GM12878 (cell line): ENCODE measurements around the gene CINP. TPM values are rescaled to one million over a fixed set of nuclear protein-coding genes. Genes with fewer than 3 reads are reported as not detected.
A peak's percentile ranks its signal among the peaks of the same experiment; 100 is the strongest.

Experiments used
- ASH2L ChIP-seq: fragments of 300-600, 200-600 bp; sonication (generic); IDR thresholded peaks from 2 replicates; pipeline ENCODE4 v1.6.1; 2017; ENCODE audit warnings: low read depth, mild to moderate bottlenecking, borderline replicate concordance
- CHD4 ChIP-seq: fragments of 200-600 bp; sonication (generic); IDR thresholded peaks from 2 replicates; pipeline ENCODE4 v1.6.1; 2016; ENCODE audit warnings: mild to moderate bottlenecking
- CTCF ChIP-seq, 3 experiments: IDR thresholded peaks in 2 of 3; conservative IDR thresholded peaks in 1 of 3; 2 replicates each; pipeline ENCODE4 v1.5.1; 2011; ENCODE audit warnings: low read depth in 3 of 3, low read length in 3 of 3, mild to moderate bottlenecking in 3 of 3, control low read depth in 2 of 3, moderate library complexity in 2 of 3, inconsistent platforms in 1 of 3, mixed read lengths in 1 of 3; ENCODE audit not compliant: control insufficient read depth in 2 of 3, insufficient read depth in 1 of 3; ENCODE audit errors: extremely low read depth in 1 of 3
- GATAD2B ChIP-seq: fragments of 450-650 bp; conservative IDR thresholded peaks from 2 replicates; pipeline ENCODE4 v1.6.1; 2017; ENCODE audit warnings: low read depth, mild to moderate bottlenecking, moderate library complexity
- JUNB ChIP-seq: IDR thresholded peaks from 2 replicates; pipeline ENCODE4 v1.6.1; 2016; ENCODE audit warnings: antibody characterized with exemption, mild to moderate bottlenecking
- KLF5 ChIP-seq: fragments of 450-650 bp; IDR thresholded peaks from 2 replicates; pipeline ENCODE4 v1.6.1; 2014; ENCODE audit warnings: mild to moderate bottlenecking; ENCODE audit not compliant: partially characterized antibody
- MTA2 ChIP-seq: fragments of 450-650 bp; IDR thresholded peaks from 2 replicates; pipeline ENCODE4 v1.6.1; 2016; ENCODE audit warnings: low read depth, mild to moderate bottlenecking, moderate library complexity
- NR2F1 ChIP-seq: fragments of 450-650 bp; conservative IDR thresholded peaks from 2 replicates; pipeline ENCODE4 v1.6.1; 2017; ENCODE audit warnings: mild to moderate bottlenecking
- RBBP5 ChIP-seq: fragments of 200-600 bp; sonication (generic); conservative IDR thresholded peaks from 2 replicates; pipeline ENCODE4 v1.6.1; 2016
- RCOR1 ChIP-seq: conservative IDR thresholded peaks from 2 replicates; pipeline ENCODE4 v1.6.1; 2012; ENCODE audit warnings: low read depth, low read length, improper control_type of control experiment
- REST ChIP-seq: IDR thresholded peaks from 2 replicates; pipeline ENCODE4 v1.6.1; 2012; ENCODE audit warnings: mild to moderate bottlenecking, low read depth, low read length
- SIN3A ChIP-seq: IDR thresholded peaks from 2 replicates; pipeline ENCODE4 v1.6.1; 2012; ENCODE audit warnings: low read depth, low read length, improper control_type of control experiment
- SMAD5 ChIP-seq: IDR thresholded peaks from 2 replicates; pipeline ENCODE4 v1.6.1; 2016; ENCODE audit warnings: antibody characterized with exemption, low read depth
- STAT3 ChIP-seq: IDR thresholded peaks from 2 replicates; pipeline ENCODE4 v1.6.1; 2011; ENCODE audit warnings: low read depth, low read length, improper control_type of control experiment
- ZNF207 ChIP-seq: fragments of 450-650 bp; IDR thresholded peaks from 2 replicates; pipeline ENCODE4 v1.6.1; 2014; ENCODE audit warnings: antibody characterized with exemption, mild to moderate bottlenecking, borderline replicate concordance
- ZNF384 ChIP-seq: IDR thresholded peaks from 2 replicates; pipeline ENCODE4 v1.6.1; 2012; ENCODE audit warnings: low read depth, mild to moderate bottlenecking, low read length, improper control_type of control experiment, borderline replicate concordance
- ZNF592 ChIP-seq: fragments of 450-650 bp; IDR thresholded peaks from 2 replicates; pipeline ENCODE4 v1.6.1; 2017; ENCODE audit warnings: mild to moderate bottlenecking, moderate library complexity
- polyA plus RNA-seq, 11 experiments: library from polyadenylated mRNA; depleted of rRNA in 4 of 11; unstranded in 6 of 11; stranded (reverse) in 5 of 11; fragments of >200 nt; fragmentation: Nextera tagmentation in 4 of 11; fragmentation: Illumina TruSeq in 1 of 11; extraction: Ambion mirVana in 4 of 11; extraction: Trizol in 1 of 11; gene quantifications; 1 replicate in 1 of 11; 2 replicates in 10 of 11; pipeline versions ENCODE4 v1.2.1 to v1.2.3, GENCODE V29; 2011 to 2016; ENCODE audit warnings: inconsistent platforms in 2 of 11, missing spikeins in 2 of 11, low read depth in 1 of 11
- total RNA-seq, 4 experiments: library from RNA; depleted of rRNA in 3 of 4; stranded (reverse); fragments of >200 nt in 3 of 4; fragmentation: Illumina TruSeq in 1 of 4; extraction: Trizol in 1 of 4; gene quantifications; 2 replicates each; pipeline versions ENCODE4 v1.2.1 to v1.2.3, GENCODE V29; 2013 to 2021

The CINP gene
- total and polyA plus RNA-seq, 10 of the 15 experiments (the other 5 are each of a cell fraction or from before 2014, with no cell fraction given), result 45.4 to 73.3 (median 52.9) TPM

- TF ChIP-seq CTCF (IDR thresholded peaks at IDR 0.05 in 2 of 3, conservative IDR thresholded peaks at IDR 0.05 in 1 of 3; ENCODE audit: control insufficient read depth in 2 of 3, extremely low read depth in 1 of 3, insufficient read depth in 1 of 3, low read depth in 3 of 3, low read length in 3 of 3), result no peak
- peak; percentile 71 for TF ChIP-seq SIN3A
- no peak for TF ChIP-seq STAT3
- TF ChIP-seq SMAD5, result no peak
- TF ChIP-seq REST, result no peak
- peak; percentile 89 for TF ChIP-seq ZNF207
- peak; percentile 82; the same call in 1 of the 2 replicates for TF ChIP-seq ASH2L
- no peak for TF ChIP-seq JUNB
- TF ChIP-seq MTA2, result peak; percentile 40; the same call in 1 of the 2 replicates
- TF ChIP-seq NR2F1, result peak; percentile 58
- TF ChIP-seq ZNF592, result 0 out of 2 replicates have a peak, but pooled peaks have one; percentile 31
- no peak for TF ChIP-seq CHD4
- TF ChIP-seq KLF5, result no peak
- TF ChIP-seq GATAD2B, result peak; percentile 78
- no peak for TF ChIP-seq ZNF384
- no peak for TF ChIP-seq RCOR1
- TF ChIP-seq RBBP5, result no peak
Measured at GRCh38 chr14:102319351-102320032, 43.2 kb downstream of the CINP start, which contains the start of gene ZNF839 (continued).
